Measurements from ENCODE around the gene TTC9B.
"Not testable (repeated sequence)": the region's sequence is repeated elsewhere in the genome, so short reads cannot be mapped to it uniquely, and the experiment has no call there.

TTC9B gene

DNA sequence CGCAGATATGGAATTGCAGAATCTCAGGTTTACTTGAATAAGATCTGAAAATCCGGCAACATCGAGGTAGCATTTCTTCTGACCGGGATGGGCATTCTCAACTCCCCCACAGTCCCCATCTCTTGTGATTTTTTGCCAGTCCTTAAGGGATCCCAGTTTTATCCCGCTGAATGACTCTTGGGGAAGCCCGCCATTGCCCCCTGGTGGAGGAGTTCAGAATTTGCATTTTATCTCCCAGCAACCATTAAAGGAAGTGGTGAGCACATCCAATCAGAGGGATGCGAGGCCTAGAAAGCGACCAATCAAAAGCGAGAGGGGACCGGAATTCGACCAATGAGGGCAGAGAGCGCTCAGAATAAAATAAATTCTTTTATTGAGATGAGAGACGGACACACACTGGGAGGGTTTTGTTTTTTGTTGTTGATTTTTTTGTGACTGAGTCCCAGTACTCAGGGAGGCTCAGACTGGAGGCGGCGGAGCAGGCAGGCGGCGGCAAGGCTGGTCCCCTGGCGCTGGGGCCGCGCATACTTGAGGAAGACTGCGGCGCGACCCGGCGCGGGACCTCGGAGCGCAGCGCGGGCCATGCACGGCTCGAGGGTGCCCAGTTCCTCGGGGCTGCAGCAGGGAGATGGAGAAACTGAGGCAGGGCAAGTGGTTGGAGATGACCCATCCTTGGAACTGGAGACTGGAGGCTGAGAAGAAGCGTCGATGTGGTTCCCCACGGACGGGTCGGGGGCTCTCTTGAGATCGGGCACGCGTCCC is 3.9 kb upstream of the TTC9B start:
- Histone ChIP-seq H2AFZ (ENCODE audit: low read length, unreplicated experiment) (no peak overlapping the region), H3K4me3 (ENCODE audit: low read depth, low read length) (no peak overlapping the region), H3K27me3 (ENCODE audit: insufficient read depth, low read length) (peaks cover 15% of the 10 kb centered on the region), H3K36me3 (ENCODE audit: insufficient read depth, low read length) (no peaks in the 10 kb centered on the region), H3K79me2 (ENCODE audit: control insufficient read depth, insufficient read depth, low read length, unreplicated experiment) (no peaks in the 10 kb centered on the region), H3K27ac (ENCODE audit: low read depth, low read length) (no peak overlapping the region), H3K4me1 (ENCODE audit: control insufficient read depth, insufficient read depth, low read length, unreplicated experiment) (peaks cover 7% of the 10 kb centered on the region)

DNA sequence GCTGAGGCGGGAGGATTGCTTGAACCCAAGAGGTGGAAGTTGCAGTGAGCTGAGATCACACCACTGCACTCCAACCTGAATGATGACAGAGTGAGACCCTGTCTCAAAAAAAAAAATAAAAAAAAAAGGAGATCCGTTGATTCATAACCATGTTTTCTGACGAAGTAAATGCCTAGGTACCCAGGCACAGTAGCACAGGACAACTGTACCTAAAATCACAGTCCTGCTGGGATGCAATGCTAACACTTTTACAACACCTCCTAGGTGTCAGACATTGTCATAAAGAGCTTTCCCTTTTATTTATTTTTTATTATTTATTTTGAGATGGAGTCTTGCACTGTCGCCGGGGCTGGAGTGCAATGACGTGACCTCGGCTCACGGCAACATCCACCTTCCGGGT is 2.5 kb upstream of the TTC9B start:
- Histone ChIP-seq H3K36me3 (ENCODE audit: insufficient read depth, low read length) (no peaks in the 10 kb centered on the region), H3K4me3 (ENCODE audit: low read depth, low read length) (no peak overlapping the region), H3K27ac (ENCODE audit: low read depth, low read length) (no peak overlapping the region), H3K79me2 (ENCODE audit: control insufficient read depth, insufficient read depth, low read length, unreplicated experiment) (no peaks in the 10 kb centered on the region), H2AFZ (ENCODE audit: low read length, unreplicated experiment) (no peak overlapping the region), H3K4me1 (ENCODE audit: control insufficient read depth, insufficient read depth, low read length, unreplicated experiment) (peaks cover 7% of the 10 kb centered on the region), H3K27me3 (ENCODE audit: insufficient read depth, low read length) (peaks cover 22% of the 10 kb centered on the region)

DNA sequence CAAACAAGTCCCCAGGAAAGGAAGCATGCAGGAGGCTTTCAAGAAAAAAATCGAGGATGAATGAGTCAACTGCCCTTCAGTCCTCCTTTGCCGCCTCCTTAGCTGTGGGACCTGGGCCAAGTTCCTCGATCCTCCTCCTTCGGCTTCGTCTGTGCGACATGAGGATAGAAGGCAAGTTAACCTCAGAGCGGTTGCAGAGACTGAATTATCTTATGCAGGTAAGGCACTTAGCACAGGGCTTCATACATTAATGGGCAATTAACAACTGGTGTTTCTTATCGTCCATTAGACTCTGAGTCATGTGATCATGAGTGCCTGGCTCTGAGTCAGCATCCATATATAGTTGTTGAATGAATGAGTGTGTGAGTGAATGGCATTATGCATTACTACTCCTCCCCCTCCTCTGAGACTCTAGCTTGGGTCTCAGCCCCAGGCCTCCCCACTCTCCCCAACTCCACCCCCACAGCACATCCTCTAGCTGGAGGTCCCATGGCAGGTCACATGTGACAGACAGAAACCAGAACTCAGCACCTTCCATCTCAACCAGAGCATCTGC is 1.6 kb upstream of the TTC9B start:
- peaks cover 7% of the 10 kb centered on the region for H3K4me1 ChIP-seq (ENCODE audit: control insufficient read depth, insufficient read depth, low read length, unreplicated experiment)
- peak overlapping the region; percentile 81 for H2AFZ ChIP-seq (ENCODE audit: low read length, unreplicated experiment)
- H3K36me3 ChIP-seq (ENCODE audit: insufficient read depth, low read length), result no peaks in the 10 kb centered on the region
- peak overlapping the region; percentile 64; the same call in 1 of the 2 replicates for H3K27ac ChIP-seq (ENCODE audit: low read depth, low read length)
- no peaks in the 10 kb centered on the region for H3K79me2 ChIP-seq (ENCODE audit: control insufficient read depth, insufficient read depth, low read length, unreplicated experiment)
- peaks cover 22% of the 10 kb centered on the region for H3K27me3 ChIP-seq (ENCODE audit: insufficient read depth, low read length)
- peak overlapping the region; percentile 78 for H3K4me3 ChIP-seq (ENCODE audit: low read depth, low read length)

DNA sequence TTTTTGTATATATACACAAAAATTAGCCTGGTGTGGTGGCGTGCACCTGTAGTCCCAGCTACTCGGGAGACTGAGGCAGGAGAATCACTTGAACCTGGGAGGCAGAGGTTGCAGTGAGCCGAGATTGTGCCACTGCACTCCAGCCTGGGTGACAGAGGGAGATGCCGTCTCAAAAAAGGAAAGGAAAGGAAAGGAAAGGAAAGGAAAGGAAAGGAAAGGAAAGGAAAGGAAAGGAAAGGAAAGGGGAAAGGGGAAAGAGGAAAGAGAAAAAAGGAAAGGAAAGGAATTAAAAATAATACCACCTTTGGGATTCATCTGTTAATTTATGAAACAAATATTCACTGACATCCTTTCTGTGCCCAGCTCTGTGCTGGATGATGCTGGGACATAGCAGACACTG is 845 bp upstream of the TTC9B start:
- H3K79me2 ChIP-seq (ENCODE audit: control insufficient read depth, insufficient read depth, low read length, unreplicated experiment); H2AFZ ChIP-seq (ENCODE audit: low read length, unreplicated experiment); H3K36me3 ChIP-seq (ENCODE audit: insufficient read depth, low read length); H3K4me1 ChIP-seq (ENCODE audit: control insufficient read depth, insufficient read depth, low read length, unreplicated experiment); H3K4me3 ChIP-seq (ENCODE audit: low read depth, low read length): not testable (repeated sequence)
- Histone ChIP-seq H3K27me3 (ENCODE audit: insufficient read depth, low read length) (peaks cover 22% of the 10 kb centered on the region), H3K27ac (ENCODE audit: low read depth, low read length) (0 out of 2 replicates have a peak overlapping the region, but pooled peaks have one; percentile 64)

DNA sequence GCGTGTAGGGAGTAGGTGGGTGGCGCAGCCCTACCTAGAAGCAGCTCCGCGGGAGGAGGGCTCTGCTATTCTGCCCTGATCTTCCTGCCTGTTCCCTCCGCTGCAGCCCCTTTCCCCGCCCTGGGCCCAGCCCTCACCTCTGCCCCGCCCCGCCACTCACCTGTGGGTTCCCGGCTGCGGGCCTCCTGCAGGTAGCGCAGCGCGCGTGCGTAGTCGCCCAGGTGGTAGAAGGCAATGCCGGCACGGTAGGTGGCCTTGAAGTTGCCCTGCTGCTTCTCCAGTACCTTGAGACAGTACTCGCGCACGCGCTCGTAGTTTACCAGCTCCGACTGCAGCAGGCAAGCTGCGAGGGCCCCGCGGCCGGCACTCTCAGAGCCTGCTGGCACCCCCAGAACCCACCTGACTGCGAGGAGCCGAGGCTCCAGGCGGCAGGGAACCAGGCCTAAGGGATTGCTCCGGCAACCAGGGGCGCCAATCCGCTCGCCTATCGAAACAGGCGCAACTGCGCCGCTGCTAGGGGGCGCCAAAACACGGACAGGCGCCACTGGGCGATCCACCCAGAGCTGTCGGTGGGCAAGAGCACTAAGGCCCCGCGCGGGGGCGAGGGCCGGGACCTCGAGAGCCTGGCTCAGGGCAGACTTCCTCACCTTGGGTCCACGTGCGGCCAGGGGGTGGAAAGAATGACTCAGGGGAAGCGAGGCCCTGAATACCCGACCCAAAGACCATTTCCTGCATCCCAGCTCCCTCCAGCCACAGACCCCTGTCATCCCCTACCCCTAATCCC is 965 bp downstream of the TTC9B start:
- Histone ChIP-seq H3K27me3 (ENCODE audit: insufficient read depth, low read length) (peaks cover 22% of the 10 kb centered on the region), H3K79me2 (ENCODE audit: control insufficient read depth, insufficient read depth, low read length, unreplicated experiment) (no peaks in the 10 kb centered on the region), H3K36me3 (ENCODE audit: insufficient read depth, low read length) (no peaks in the 10 kb centered on the region), H3K27ac (ENCODE audit: low read depth, low read length) (no peak overlapping the region), H3K4me3 (ENCODE audit: low read depth, low read length) (no peak overlapping the region), H2AFZ (ENCODE audit: low read length, unreplicated experiment) (no peak overlapping the region), H3K4me1 (ENCODE audit: control insufficient read depth, insufficient read depth, low read length, unreplicated experiment) (peaks cover 7% of the 10 kb centered on the region)

DNA sequence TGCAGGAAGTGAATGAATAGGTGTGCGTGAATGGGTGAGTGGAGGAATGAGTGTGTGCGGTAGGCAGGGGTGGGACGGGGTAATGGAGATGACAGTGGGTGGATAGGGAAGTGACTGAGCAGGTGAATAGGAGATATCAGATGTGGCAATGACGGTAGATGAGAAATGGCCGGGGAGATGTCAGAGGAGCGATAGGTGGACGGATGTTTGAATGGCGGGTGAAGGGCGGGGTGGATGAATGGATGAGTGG is 1.5 kb downstream of the TTC9B start:
- H3K27me3 ChIP-seq (ENCODE audit: insufficient read depth, low read length), result peaks cover 22% of the 10 kb centered on the region
- H2AFZ ChIP-seq (ENCODE audit: low read length, unreplicated experiment), result no peak overlapping the region
- no peak overlapping the region for H3K27ac ChIP-seq (ENCODE audit: low read depth, low read length)
- no peaks in the 10 kb centered on the region for H3K36me3 ChIP-seq (ENCODE audit: insufficient read depth, low read length)
- H3K4me1 ChIP-seq (ENCODE audit: control insufficient read depth, insufficient read depth, low read length, unreplicated experiment), result peaks cover 7% of the 10 kb centered on the region
- no peak overlapping the region for H3K4me3 ChIP-seq (ENCODE audit: low read depth, low read length)
- H3K79me2 ChIP-seq (ENCODE audit: control insufficient read depth, insufficient read depth, low read length, unreplicated experiment), result no peaks in the 10 kb centered on the region

DNA sequence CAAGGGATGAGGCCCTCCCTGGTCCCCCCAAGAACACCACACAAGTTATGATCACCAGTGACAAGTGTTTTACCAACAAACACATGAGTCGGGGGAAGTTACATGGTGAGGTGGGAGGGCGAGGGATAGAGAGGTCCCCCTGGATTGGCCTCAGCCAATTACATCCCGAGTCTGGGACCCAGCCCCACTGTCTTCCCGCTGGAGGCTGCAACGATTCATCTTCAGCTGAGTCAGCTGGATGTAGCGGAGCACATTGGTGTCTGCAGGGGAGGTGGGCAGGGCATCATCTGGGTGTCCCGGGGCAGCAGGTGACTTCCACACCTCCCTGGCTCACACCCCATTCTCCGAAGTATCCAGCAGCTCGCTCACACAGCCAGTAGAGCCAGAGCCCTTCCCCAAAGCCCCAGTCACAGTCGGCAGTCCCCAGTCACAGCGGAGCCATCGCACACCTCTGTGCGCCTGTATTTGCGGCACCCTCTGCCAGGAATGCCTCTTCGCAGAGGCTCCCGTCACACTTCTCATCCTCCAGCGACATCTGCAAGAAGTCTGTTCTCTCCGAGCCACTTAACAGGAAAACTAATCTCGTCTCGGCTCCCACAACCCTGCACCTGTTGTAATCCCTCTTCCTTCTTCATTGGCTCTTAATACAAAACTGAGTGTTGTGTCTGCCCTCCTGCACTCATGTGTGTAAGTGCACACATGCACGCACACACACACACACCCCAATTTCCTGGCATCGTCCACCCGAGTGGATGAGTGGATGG is 2.0 kb downstream of the TTC9B start:
- no peaks in the 10 kb centered on the region for H3K79me2 ChIP-seq (ENCODE audit: control insufficient read depth, insufficient read depth, low read length, unreplicated experiment)
- H3K4me3 ChIP-seq (ENCODE audit: low read depth, low read length), result no peak overlapping the region
- H2AFZ ChIP-seq (ENCODE audit: low read length, unreplicated experiment), result no peak overlapping the region
- peaks cover 22% of the 10 kb centered on the region for H3K27me3 ChIP-seq (ENCODE audit: insufficient read depth, low read length)
- H3K36me3 ChIP-seq (ENCODE audit: insufficient read depth, low read length), result no peaks in the 10 kb centered on the region
- H3K27ac ChIP-seq (ENCODE audit: low read depth, low read length), result no peak overlapping the region
- H3K4me1 ChIP-seq (ENCODE audit: control insufficient read depth, insufficient read depth, low read length, unreplicated experiment), result peaks cover 7% of the 10 kb centered on the region

DNA sequence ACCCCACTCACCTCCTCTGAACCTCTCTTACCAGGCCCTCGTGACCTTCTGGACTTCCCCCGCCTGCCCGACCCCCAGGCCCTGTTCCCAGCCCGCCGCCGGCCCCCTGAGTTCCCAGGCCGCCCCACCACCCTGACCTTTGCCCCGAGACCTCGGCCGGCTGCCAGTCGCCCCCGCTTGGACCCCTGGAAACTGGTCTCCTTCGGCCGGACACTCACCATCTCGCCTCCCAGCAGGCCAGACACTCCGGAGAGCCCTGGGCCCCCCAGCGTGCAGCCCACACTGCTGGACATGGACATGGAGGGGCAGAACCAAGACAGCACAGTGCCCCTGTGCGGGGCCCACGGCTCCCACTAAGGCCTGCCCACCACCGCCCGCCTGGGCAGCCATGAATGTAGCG is 3.2 kb downstream of the TTC9B start:
- Histone ChIP-seq H3K36me3 (ENCODE audit: insufficient read depth, low read length) (no peaks in the 10 kb centered on the region), H3K4me1 (ENCODE audit: control insufficient read depth, insufficient read depth, low read length, unreplicated experiment) (peaks cover 4% of the 10 kb centered on the region), H3K27me3 (ENCODE audit: insufficient read depth, low read length) (peaks cover 22% of the 10 kb centered on the region), H2AFZ (ENCODE audit: low read length, unreplicated experiment) (no peak overlapping the region), H3K4me3 (ENCODE audit: low read depth, low read length) (no peak overlapping the region), H3K27ac (ENCODE audit: low read depth, low read length) (no peak overlapping the region), H3K79me2 (ENCODE audit: control insufficient read depth, insufficient read depth, low read length, unreplicated experiment) (no peaks in the 10 kb centered on the region)

DNA sequence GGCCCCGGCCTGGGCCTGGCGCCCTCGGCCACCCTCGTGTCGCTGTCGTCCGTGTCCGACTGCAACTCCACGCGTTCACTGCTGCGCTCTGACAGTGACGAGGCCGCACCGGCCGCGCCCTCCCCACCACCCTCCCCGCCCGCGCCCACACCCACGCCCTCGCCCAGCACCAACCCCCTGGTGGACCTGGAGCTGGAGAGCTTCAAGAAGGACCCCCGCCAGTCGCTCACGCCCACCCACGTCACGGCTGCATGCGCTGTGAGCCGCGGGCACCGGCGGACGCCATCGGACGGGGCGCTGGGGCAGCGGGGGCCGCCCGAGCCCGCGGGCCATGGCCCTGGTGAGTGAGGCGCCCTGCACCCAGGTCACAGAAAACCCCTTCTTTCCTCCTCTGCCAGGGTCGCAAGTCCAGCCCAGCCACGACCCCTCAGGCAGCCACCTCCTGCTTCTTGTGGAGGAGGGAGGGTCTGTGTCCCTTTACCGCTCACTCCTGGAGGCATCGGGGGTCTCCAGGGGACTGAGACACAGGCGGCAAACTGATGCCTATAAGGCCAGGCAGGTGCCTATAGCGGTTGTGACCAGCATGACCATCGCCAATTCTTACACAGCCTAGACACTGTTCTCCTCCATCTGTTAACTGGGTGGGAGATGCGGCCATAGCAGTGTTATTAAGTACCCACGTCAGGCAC is 4.2 kb downstream of the TTC9B start:
- Histone ChIP-seq H3K27me3 (ENCODE audit: insufficient read depth, low read length) (peaks cover 22% of the 10 kb centered on the region), H3K27ac (ENCODE audit: low read depth, low read length) (no peak overlapping the region), H2AFZ (ENCODE audit: low read length, unreplicated experiment) (no peak overlapping the region), H3K36me3 (ENCODE audit: insufficient read depth, low read length) (no peaks in the 10 kb centered on the region), H3K4me1 (ENCODE audit: control insufficient read depth, insufficient read depth, low read length, unreplicated experiment) (no peaks in the 10 kb centered on the region), H3K4me3 (ENCODE audit: low read depth, low read length) (no peak overlapping the region), H3K79me2 (ENCODE audit: control insufficient read depth, insufficient read depth, low read length, unreplicated experiment) (no peaks in the 10 kb centered on the region)

DNA sequence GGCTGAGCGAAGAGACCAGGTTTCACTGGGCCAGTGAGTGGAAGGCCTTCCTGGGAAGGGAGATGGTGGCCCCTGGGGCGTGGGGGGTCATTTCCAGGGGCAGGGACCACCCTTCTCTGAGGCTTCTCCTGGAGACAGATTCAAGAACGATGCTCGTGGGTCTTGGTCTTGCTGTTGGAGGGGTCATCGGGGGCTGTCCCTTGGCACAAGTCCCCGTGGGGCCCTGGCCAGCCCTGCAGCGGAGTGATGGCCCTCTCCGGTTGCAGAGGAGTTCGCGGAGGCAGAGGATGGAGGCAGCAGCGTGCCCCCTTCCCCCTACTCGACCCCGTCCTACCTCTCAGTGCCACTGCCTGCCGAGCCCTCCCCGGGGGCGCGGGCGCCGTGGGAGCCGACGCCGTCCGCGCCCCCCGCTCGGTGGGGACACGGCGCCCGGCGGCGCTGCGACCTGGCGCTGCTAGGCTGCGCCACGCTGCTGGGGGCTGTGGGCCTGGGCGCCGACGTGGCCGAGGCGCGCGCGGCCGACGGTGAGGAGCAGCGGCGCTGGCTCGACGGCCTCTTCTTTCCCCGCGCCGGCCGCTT is 4.8 kb downstream of the TTC9B start:
- Histone ChIP-seq H2AFZ (ENCODE audit: low read length, unreplicated experiment) (no peak overlapping the region), H3K79me2 (ENCODE audit: control insufficient read depth, insufficient read depth, low read length, unreplicated experiment) (no peaks in the 10 kb centered on the region), H3K27ac (ENCODE audit: low read depth, low read length) (no peak overlapping the region), H3K4me3 (ENCODE audit: low read depth, low read length) (no peak overlapping the region), H3K36me3 (ENCODE audit: insufficient read depth, low read length) (no peaks in the 10 kb centered on the region), H3K4me1 (ENCODE audit: control insufficient read depth, insufficient read depth, low read length, unreplicated experiment) (no peaks in the 10 kb centered on the region), H3K27me3 (ENCODE audit: insufficient read depth, low read length) (peaks cover 18% of the 10 kb centered on the region)
